8988T (cell line): ENCODE results near the gene KIF1A.

Source experiments
- DNase-seq: peaks from one replicate; pipeline ENCODE4 v3.0.0; 2011

The KIF1A gene, protein sequence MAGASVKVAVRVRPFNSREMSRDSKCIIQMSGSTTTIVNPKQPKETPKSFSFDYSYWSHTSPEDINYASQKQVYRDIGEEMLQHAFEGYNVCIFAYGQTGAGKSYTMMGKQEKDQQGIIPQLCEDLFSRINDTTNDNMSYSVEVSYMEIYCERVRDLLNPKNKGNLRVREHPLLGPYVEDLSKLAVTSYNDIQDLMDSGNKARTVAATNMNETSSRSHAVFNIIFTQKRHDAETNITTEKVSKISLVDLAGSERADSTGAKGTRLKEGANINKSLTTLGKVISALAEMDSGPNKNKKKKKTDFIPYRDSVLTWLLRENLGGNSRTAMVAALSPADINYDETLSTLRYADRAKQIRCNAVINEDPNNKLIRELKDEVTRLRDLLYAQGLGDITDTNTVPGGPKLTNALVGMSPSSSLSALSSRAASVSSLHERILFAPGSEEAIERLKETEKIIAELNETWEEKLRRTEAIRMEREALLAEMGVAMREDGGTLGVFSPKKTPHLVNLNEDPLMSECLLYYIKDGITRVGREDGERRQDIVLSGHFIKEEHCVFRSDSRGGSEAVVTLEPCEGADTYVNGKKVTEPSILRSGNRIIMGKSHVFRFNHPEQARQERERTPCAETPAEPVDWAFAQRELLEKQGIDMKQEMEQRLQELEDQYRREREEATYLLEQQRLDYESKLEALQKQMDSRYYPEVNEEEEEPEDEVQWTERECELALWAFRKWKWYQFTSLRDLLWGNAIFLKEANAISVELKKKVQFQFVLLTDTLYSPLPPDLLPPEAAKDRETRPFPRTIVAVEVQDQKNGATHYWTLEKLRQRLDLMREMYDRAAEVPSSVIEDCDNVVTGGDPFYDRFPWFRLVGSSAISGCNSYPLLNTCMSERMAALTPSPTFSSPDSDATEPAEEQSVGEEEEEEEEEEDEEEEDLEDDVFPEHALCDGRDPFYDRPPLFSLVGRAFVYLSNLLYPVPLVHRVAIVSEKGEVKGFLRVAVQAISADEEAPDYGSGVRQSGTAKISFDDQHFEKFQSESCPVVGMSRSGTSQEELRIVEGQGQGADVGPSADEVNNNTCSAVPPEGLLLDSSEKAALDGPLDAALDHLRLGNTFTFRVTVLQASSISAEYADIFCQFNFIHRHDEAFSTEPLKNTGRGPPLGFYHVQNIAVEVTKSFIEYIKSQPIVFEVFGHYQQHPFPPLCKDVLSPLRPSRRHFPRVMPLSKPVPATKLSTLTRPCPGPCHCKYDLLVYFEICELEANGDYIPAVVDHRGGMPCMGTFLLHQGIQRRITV (N-terminal part only)

DNA sequence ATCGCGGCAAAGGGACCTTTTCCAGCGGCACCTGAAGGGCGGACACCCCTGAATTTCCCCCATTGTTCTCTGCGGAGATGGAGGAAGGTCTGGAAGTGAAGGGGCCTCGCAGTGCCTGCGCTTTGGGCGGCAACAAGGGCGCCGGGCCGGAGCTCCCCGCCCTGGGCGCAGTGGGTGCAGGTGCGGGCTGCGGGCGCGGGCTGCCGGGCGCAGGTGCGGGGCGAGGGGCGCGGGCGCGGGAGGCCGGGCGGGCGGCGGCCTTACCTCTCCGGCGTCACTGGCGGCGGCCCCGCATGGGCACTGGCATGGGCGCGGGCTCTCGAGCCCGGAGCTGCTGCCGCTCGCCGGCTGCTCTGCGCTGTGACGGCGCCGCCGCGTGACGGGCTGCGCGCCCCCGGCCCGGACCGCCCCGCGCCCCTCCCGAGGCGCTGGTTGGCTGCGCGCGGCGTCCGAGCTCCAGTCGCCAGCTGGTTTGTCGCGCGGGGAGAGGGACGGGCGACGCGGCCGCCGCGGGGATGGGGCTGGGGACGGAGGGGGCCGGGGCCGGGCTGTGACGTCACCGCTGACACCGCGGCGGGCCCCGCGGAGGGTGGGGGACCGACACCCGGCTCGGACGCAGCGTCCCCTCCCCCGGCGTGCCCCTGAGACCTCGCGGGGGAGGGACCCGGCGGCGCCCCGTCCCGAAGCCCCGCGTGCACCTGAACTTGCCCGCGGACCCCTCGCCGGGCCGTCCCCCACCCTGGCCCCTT lies at the start of gene KIF1A:
TSS of gene KIF1A (minus strand) at position 362 of the 749 bp plus-strand sequence. CDS start 22,467 bp downstream, outside the sequence.
- no peak for DNase-seq

DNA sequence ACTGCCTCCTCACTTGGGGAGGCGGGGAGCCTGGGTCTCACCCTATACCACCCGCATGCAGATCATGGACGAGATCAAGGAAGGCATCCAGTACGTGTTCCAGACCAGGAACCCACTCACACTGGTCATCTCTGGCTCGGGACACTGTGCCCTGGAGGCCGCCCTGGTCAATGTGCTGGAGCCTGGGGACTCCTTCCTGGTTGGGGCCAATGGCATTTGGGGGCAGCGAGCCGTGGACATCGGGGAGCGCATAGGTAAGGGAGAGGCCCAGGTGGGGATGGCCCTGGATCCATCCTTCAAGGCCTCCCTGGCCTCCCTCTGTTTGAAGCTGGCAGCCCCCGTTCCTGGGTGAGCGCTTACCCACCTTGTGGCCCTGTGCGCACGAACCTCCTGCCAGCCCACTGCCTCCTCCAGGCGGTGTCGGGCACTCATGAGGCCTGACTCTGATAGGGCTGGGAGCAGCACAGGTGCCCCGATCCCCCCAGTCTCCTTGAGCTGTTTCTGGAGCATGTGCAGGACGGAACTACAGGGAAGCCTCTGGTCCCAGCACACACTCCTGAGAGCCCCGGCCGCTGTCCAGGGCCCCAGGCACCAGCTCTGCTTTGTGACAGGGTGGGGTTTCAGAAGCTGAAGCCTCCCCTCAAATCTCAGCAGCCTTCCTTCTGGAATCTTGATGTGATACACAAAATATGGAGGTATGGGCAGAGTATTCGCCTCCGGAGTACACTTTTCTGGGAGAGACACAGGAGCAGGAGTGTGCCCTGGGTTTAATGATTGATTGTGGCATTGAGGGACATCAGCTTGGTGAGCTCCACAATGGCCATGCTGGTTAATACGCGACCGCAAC lies 49.3 kb upstream of the KIF1A start:
- DNase-seq: no peak

DNA sequence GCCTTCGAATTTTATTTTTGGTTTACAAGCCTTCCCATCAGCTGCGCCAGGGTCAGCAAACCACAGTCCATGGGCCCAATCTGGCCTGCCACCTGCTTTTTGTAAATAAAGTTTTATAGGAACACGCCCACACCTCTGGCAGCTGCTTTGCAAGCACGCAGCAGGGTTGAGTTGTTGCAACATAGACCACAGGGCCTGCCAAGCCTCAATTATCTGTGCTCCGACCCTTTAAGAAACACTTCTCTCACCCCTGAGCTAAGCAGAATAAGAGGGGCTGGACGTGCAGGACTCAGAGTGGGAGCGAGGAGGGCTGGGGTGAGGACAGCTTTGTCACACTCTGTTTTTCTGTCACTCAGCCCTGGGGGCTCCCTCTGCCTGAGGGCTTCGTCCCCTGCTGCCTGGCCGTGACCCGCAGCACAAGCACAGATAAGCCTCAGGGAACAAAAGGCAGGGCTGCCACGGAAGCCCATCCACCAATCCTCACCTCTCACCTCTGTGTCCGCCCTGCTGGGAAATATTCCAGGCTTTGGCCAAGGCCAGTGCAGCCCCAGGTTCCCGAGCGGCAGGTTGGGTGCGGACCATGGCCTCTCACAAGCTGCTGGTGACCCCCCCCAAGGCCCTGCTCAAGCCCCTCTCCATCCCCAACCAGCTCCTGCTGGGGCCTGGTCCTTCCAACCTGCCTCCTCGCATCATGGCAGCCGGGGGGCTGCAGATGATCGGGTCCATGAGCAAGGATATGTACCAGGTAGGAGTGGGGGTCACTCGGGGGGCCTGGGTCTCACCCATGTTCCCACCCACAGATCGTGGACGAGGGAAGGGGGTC lies 48.5 kb upstream of the KIF1A start, which contains the start of gene AGXT:
TSS of gene AGXT (plus strand) at position 539 of the 823 bp plus-strand sequence. CDS start at position 581, 42 bp downstream.
- no peak for DNase-seq

DNA sequence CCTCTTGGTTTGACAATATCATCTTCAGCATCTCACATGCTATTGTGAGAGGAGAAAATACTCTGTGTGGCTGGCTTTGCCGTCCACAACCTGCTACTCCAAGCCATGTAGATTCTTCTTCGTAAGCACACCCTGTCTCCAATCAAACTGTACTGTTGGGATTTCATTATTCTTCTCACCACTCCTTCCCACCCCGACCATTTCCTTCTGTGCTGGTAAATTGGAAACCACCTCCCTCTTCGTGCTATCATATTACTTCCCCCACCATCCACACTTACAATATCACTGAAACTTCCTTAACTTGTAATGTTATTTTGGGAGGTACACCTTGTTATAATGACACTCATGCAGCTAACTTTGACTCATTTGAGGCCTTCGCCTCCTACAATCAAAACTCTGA lies 45.4 kb upstream of the KIF1A start:
- no peak for DNase-seq

DNA sequence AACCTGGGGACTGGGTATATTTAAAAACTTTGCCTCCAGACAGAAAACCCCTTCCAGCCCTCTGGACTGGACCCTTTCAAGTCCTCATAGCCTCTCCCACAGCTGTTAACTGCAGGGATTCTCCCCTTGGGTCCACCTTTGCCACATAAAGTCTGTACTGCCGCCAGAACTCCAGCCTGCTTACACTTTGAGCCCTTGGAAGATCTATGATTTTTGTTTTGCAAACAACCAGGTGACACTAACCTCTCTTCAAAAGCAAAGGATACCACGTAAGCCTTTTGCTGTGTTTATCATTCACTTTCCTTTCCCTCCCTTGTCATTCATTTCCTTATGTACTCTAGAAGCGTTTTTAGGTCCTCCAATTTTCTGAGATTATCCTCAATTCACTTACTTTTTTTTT lies 44.5 kb upstream of the KIF1A start:
- DNase-seq: no peak

DNA sequence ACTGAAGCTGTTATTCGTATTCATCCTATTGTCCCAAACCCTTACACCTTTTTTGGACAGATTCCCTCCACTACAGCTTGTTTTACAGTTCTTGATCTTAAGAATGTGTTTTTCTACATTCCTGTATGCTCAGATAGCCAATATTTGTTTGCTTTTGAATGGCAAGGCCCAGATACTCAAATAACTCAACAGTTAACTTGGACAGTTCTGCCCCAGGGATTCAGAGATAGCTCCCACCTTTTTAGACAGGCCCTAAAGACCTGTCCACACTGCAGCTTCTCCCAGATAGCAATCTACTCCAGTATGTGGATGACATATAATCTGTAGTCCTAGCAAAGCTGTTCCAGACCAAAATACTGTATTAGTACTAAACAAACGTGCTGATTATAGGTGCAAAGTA lies 41.5 kb upstream of the KIF1A start:
- DNase-seq: no peak

DNA sequence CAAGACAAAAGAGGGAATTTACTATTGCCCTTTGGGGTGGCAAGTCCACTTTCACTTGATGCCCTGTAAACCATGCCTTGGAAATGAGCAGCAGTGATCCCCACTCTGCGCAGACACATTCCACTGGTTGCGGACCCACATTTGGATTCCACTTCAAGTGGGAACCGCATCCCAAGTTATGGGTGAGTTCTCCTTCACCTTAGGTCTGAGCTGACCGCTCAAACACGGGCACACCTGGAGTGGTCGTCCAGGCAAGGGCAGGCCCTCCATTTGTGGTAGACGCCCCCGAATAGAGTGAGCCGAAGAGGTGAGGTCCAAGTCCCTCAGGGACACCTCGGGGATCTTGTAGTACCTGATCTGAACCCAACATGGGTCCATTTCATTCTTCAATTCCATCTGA lies 38.9 kb upstream of the KIF1A start:
- DNase-seq: no peak

DNA sequence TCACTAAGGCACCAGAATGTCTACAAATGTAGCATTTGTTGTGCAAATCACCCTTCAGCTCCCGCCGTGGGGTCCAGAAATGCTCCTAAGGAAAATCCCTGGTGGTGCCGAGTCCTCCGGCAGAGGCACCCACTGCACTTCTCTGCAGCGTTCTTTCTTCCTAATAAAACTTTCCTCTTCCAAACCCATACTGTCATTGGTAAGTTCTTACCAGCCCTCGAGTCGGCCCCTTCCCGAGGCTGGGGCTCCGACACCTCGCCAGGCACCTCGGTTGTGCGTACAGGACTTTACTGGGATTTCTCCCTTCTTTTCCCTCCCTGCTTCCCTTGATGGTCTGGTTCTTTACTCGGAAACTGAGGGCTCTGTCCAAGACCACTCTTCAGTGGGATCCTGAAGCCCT lies 38.3 kb upstream of the KIF1A start:
- DNase-seq: no peak

DNA sequence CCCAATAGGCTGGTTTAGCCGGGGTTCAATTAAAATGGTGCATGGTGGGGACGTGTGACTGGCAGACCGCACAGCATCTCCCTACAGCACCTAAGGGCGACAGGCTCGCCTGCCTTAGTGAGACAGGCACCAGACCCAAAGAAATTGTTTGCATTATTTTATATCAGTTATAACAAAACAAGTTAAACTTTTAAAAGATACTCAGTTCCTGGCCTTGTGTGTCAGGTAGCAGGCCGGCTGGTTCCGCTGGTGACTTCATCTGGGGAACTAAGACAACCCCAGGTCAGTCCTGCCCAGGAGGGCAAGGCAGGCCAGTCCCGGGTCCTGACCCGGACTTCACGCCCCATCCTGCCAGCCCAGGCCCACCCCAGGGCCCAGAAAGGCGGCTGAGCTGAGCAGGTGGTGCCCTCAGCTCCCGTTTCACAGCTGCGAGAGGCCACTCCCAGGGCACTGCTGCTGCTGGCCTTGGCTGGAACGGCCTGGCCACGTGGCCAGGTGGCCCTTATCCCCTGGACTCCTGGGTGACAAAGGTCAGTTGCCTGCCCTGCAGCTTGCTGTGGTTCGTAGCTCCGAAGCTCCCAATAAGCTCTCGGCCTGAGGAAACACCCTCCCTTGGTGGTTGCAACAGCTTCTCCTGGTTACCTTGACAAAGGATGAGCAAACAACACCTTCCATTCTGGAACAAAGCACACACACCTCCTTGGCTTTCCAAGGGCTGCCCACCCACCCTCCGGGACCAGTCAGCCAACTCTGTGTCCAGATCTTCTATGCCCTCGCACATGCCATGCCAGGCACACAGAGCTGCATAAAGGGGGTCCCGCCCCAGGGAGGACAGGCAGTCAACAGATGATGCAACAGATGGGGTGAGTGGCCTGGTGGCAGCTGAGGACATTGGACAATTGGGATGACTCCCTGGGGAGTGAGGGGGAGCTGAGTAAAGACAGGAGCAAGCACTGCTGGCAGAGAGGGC lies 37.3 kb upstream of the KIF1A start:
- DNase-seq: no peak

DNA sequence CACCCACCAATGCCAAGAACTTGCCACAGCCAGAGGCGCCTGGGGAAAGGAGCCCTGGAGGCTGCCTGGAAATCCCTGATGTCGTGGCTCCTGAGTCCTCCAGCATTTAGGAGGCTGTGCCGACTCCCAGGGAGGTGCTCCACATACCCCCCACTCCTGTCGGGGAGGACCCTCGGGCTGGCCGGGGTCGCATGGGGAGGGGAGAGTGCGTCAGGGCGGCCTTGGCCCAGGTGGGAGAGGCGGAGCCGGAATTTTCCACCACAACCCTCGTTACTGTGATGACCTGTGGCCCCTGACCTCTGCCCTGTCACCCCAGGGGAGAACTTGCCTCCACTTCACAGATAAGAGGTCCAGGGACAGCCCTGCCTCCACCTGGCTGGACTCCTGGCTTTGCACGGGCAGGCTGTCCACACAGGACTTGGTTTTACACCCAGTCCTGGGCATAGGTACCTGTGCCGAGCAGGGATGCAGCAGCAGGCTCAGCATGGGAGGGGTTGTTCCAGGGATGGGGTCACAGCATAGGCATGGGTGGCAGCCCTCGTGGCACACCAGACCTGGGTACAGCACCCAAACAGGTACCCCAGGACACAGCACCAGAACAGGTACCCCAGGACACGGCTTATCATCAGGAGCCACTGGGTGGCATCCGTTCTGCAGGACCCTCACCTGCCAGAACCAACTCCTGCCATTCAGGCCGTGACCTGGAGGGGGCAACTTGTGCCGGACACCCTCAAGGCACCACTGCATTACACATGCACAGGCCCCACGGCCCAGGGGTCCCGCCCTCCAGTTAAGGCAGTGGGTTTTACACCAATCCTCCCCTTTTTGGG lies 36.3 kb upstream of the KIF1A start:
- peak; percentile 80 for DNase-seq

DNA sequence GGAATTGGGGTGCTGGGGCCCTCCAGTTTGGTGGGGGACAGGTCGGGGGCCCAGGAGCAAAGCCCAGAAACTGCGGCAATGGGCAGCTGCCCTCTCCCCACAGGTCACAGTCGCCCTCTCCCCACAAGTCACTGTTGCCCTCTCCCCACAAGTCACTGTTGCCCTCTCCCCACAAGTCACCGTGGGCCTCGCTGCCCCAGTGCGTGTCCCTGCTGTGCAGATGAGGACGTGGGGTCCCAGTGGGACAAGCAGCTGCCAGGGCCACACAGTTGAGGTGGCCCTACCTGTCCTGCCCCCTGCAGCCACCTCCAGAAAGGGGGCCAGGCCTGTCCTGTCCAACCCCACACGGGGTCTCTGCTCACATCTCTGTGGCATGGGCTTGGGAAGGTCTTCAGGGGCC lies 35.7 kb upstream of the KIF1A start:
- no peak for DNase-seq

DNA sequence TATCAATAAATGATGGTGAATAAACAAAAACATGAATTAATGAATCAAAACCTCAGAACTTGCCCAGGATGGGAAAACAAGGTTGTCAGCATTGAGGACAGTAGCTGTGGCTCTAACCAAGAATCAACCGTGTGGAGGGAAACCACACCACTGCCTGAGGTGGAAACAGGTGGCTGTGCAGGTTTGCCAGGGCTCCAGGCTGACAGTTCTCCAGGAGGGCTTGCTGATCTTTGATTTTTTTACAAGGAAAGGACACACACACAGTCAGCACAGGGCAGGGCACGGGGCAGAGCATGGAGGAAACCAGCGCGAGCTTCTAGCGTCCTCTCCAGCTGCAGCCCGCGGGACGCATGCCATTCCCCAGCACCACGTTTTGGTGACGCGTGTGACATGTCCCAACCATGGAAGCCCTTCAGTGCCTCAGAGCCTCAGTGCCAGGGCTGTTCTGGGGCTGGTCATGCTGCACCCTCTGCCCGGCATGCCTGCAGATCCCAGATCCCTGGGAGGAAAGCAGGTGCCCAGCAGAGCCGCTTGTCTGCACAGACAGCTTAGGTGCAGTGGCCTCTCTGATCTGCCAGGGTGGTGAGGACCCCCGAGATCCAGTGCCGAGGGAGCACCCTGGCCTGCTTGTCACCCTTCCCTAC lies 32.8 kb upstream of the KIF1A start:
- no peak for DNase-seq

DNA sequence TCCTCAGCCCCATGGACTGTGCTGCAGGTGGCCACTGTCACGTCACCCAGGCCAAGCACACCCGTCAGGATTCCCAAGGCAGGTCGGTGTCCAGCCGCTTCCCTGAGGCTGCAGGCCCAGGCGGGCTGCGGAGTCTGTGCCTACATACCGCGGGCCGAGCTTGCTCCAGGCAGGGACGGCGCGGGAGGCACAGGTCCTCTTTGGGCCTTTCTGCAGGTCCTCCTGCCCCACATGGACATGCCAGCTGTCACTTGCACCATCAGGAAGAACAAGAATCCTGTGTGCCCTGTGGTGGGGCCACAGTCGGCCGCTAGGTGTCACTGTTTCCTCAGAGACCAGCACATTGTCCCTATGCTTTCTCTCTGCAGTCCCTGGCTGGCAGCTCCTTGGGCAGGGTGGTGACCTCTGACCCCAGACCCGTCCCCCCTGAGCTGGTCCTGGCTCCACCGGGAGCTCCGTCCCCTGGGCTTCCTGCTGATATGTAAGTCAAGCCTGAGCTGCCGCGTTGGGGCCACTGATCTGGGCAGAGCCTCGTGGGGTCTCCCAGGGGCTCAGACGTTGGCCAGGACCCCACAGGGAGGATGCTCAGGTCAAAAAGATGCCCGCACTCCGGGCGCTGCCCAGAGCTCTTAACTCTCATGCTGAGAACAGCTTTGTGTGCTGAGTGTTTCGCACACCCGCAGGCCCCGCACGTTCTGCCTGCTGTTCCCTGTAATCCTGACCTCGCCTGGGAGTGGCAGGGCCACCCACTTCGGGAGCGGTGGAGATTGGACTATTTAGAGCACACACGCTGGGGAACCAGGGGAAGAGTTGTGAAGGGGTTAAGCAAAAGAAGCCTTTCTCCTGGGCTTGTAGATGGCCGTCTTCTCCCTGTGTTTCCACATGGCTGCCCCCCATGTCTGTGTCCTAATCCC lies 31.3 kb upstream of the KIF1A start:
- peak; percentile 85 for DNase-seq

DNA sequence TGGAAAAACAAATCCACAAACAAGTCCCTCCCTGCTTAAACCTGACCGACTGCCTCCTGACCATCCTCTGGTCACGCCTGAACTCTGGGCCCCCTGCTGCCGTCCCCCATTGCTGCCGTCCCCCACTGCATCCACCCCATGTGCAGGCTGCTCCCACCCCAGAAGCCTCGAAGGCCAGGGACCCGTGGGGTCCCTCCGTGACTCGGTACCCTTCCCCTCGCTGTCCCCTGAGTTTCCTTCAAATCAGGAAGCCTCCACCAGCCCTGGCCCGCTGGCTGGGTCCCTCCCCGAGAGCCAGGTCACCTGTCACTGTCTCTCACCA lies 30.7 kb upstream of the KIF1A start:
- DNase-seq: no peak

DNA sequence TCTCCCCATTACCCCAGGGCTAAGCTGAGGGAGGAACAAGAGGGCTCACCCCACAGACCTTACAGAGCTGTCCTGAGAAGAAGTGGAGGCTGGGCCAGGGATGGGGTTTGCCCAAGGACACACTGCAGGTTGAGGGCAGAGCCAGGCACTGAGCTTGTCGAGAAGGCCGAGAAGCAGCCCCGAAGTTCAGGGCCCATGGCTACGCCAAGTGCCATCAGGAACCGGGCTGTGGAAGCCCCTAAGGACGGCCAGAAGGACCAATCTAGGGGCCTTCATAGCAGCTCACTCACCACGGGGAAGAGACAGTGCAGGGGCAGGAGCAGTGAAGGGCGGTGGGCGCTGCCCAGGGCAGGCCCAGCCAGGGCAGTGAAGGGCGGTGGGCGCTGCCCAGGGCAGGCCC lies 30.0 kb upstream of the KIF1A start:
- DNase-seq: no peak

DNA sequence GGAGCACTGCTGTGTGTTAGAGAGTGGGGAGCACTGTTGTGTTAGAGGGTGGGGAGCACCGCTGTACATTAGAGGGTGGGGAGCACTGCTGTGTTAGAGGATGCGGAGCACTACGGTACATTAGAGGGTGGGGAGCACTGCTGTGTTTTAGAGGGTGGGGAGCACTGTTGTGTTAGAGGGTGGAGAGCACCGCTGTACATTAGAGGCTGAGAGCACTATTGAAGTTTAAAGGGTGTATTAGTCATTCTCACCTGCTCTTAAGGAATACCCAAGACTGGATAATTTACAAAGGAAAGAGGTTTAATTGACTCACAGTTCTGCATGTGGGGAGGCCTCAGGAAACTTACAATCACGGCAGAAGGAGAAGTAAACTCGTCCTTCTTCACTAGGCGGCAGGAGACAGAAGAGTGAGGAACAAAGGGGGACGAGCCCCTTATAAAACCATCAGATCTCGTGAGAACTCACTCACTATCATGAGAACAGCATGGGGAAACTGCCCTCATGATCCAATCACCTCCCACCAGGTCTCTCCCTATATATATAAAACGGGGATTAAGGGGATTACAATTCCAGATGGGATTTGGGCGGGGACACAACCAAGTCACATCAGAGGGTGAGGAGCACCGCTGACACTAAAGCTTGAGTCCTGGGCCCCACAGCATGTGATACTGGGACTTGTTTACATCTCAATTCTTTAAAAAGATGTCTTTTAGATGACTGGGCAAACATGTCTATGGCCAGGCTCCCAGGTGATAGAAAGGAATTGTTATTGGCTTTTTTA lies 29.1 kb upstream of the KIF1A start:
- no peak for DNase-seq
